Suprapubic skin (tissue), 4 donors: ENCODE results near the gene EIF2S2. TPM values are rescaled to one million over a fixed set of nuclear protein-coding genes. Genes with fewer than 3 reads are reported as not detected.

Experiments
- DNase-seq, 2 donors: peaks; one replicate each; pipeline ENCODE4 v3.0.0-alpha.2; 2019; ENCODE audit warnings: low spot score in 2 of 2
- H3K27ac ChIP-seq: fragments of 200-600 bp; sonication (generic); one replicate; pipeline ENCODE4 v1.5.1; 2019
- H3K27me3 ChIP-seq: fragments of 200-600 bp; sonication (generic); one replicate; pipeline ENCODE4 v1.5.1; 2019
- H3K36me3 ChIP-seq: fragments of 200-600 bp; sonication (generic); one replicate; pipeline ENCODE4 v1.5.1; 2019
- H3K4me1 ChIP-seq: fragments of 200-600 bp; sonication (generic); one replicate; pipeline ENCODE4 v1.5.1; 2019
- H3K4me3 ChIP-seq: fragments of 200-600 bp; sonication (generic); one replicate; pipeline ENCODE4 v1.5.1; 2019; ENCODE audit warnings: mild to moderate bottlenecking
- H3K9me3 ChIP-seq: fragments of 200-600 bp; sonication (generic); one replicate; pipeline ENCODE4 v1.5.1; 2019
- CTCF ChIP-seq, 2 donors: fragments of 200-600 bp in 1 of 2; fragments of 450-650 bp in 1 of 2; sonication (generic) in 1 of 2; IDR thresholded peaks; one replicate each; pipeline ENCODE4 v1.5.1; 2016 to 2019; ENCODE audit warnings: antibody characterized with exemption in 2 of 2, mild to moderate bottlenecking in 1 of 2, moderate library complexity in 1 of 2
- EP300 ChIP-seq: sonication (generic); formaldehyde crosslinking; IDR thresholded peaks from one replicate; pipeline ENCODE4 v1.6.1; 2017; ENCODE audit warnings: antibody characterized with exemption
- POLR2A ChIP-seq, 2 donors: fragments of 450-650 bp; IDR thresholded peaks; one replicate each; pipeline ENCODE4 v1.6.1; 2017; ENCODE audit warnings: antibody characterized with exemption in 2 of 2, mild to moderate bottlenecking in 2 of 2, moderate library complexity in 2 of 2
- POLR2AphosphoS5 ChIP-seq, 3 donors: sonication (generic); formaldehyde crosslinking; IDR thresholded peaks; one replicate each; pipeline ENCODE4 v1.6.1; 2017; ENCODE audit warnings: antibody characterized with exemption in 3 of 3
- WGBS: methylation state at CpG from one replicate; pipeline ENCODE4 v1.1.5; 2018; 5-methylcytosine and 5-hydroxymethylcytosine counted together
- total RNA-seq, 4 donors: library from RNA; depleted of rRNA; stranded (reverse); fragments of >200 nt; gene quantifications; one replicate each; pipeline ENCODE4 v1.1.0, GENCODE V29; 2016

EIF2S2 gene
- total RNA-seq, 4 donors from 2014 or later, result 23.7 to 38.8 (median 38.4) TPM

GRCh38 chr20:34060970-34061369 is 51.1 kb downstream of the EIF2S2 start:
- no peak for DNase-seq
- Histone ChIP-seq H3K27ac (no peak overlapping the region), H3K4me1 (peaks cover 14% of the 10 kb centered on the region), H3K4me3 (no peak overlapping the region), H3K27me3 (no peaks in the 10 kb centered on the region), H3K36me3 (no peaks in the 10 kb centered on the region), H3K9me3 (no peaks in the 10 kb centered on the region)
- TF ChIP-seq EP300 (no peak), POLR2A (IDR thresholded peaks at IDR 0.05) (no peak), POLR2AphosphoS5 (IDR thresholded peaks at IDR 0.05) (no peak), CTCF (IDR thresholded peaks at IDR 0.05) (no peak)
- 86% methylated on average over 1 of the region's 1 CpG for whole genome bisulfite sequencing

GRCh38 chr20:34058831-34059230 is 53.2 kb downstream of the EIF2S2 start:
- no peak for DNase-seq
- no peak for TF ChIP-seq CTCF (IDR thresholded peaks at IDR 0.05)
- no peak for TF ChIP-seq EP300
- TF ChIP-seq POLR2A (IDR thresholded peaks at IDR 0.05), result no peak
- TF ChIP-seq POLR2AphosphoS5 (IDR thresholded peaks at IDR 0.05), result no peak
- Histone ChIP-seq H3K36me3 (no peaks in the 10 kb centered on the region), H3K4me1 (peaks cover 10% of the 10 kb centered on the region), H3K4me3 (no peak overlapping the region), H3K9me3 (no peaks in the 10 kb centered on the region), H3K27me3 (no peaks in the 10 kb centered on the region), H3K27ac (no peak overlapping the region)
- 53% methylated on average over 1 of the region's 1 CpG for WGBS

- Histone ChIP-seq H3K27me3 (no peaks in the 10 kb centered on the region), H3K9me3 (no peaks in the 10 kb centered on the region), H3K27ac (no peak overlapping the region), H3K4me3 (no peak overlapping the region), H3K36me3 (no peaks in the 10 kb centered on the region), H3K4me1 (peaks cover 14% of the 10 kb centered on the region)
- WGBS, result 80% methylated on average over 1 of the region's 1 CpG
- TF ChIP-seq POLR2AphosphoS5 (IDR thresholded peaks at IDR 0.05) (no peak), POLR2A (IDR thresholded peaks at IDR 0.05) (no peak), CTCF (IDR thresholded peaks at IDR 0.05) (no peak), EP300 (no peak)
- DNase-seq, result no peak
These were observed 56.8 kb downstream of the EIF2S2 start for GRCh38 chr20:34055290-34055689.

GRCh38 chr20:34052414-34052813 is 59.6 kb downstream of the EIF2S2 start:
- TF ChIP-seq EP300 (no peak), POLR2AphosphoS5 (IDR thresholded peaks at IDR 0.05) (no peak), CTCF (IDR thresholded peaks at IDR 0.05) (no peak), POLR2A (IDR thresholded peaks at IDR 0.05) (no peak)
- H3K4me1 ChIP-seq, result peaks cover 21% of the 10 kb centered on the region

GRCh38 chr20:34049897-34050695 is 61.9 kb downstream of the EIF2S2 start:
- no peaks in the 10 kb centered on the region for H3K36me3 ChIP-seq
- H3K27me3 ChIP-seq, result no peaks in the 10 kb centered on the region
- DNase-seq, result no peak
- TF ChIP-seq POLR2A (IDR thresholded peaks at IDR 0.05), result no peak
- TF ChIP-seq POLR2AphosphoS5 (IDR thresholded peaks at IDR 0.05), result no peak
- TF ChIP-seq EP300, result no peak
- TF ChIP-seq CTCF (IDR thresholded peaks at IDR 0.05), result no peak
- H3K4me1 ChIP-seq, result peaks cover 31% of the 10 kb centered on the region
- H3K4me3 ChIP-seq, result no peak overlapping the region
- H3K9me3 ChIP-seq, result no peaks in the 10 kb centered on the region
- H3K27ac ChIP-seq, result no peak overlapping the region
- 87% methylated on average over 4 of the region's 4 CpGs for WGBS

More at GRCh38 chr20:34052414-34052813, 59.6 kb downstream of the EIF2S2 start:
- Histone ChIP-seq H3K27me3 (no peaks in the 10 kb centered on the region), H3K27ac (no peak overlapping the region), H3K9me3 (no peaks in the 10 kb centered on the region), H3K4me3 (no peak overlapping the region), H3K36me3 (no peaks in the 10 kb centered on the region)
- WGBS, result 71% methylated on average over 2 of the region's 2 CpGs
- no peak for DNase-seq
